Fibroblast of pulmonary artery (primary cell): ENCODE data around the gene ATP9B.

Experiments used
- DNase-seq: peaks from one replicate; pipeline ENCODE4 v3.0.0-alpha.2; 2010; ENCODE audit warnings: low read depth
- H3K4me3 ChIP-seq: replicated peaks from 2 replicates; pipeline ENCODE4 v1.5.1; 2011; ENCODE audit warnings: low read depth, mild to moderate bottlenecking, control low read depth, low read length, moderate library complexity
- CTCF ChIP-seq: IDR thresholded peaks from 2 replicates; pipeline ENCODE4 v1.5.1; 2011; ENCODE audit warnings: mild to moderate bottlenecking, control low read depth, low read length, inconsistent platforms; ENCODE audit errors: missing control alignments

ATP9B gene

GRCh38 chr18:79133724-79134123 lies 64.5 kb downstream of the ATP9B start:
- H3K4me3 ChIP-seq, result no peak overlapping the region
- no peak for DNase-seq
- TF ChIP-seq CTCF, result no peak

GRCh38 chr18:79135924-79136323 lies 66.7 kb downstream of the ATP9B start:
- no peak for DNase-seq
- no peak for TF ChIP-seq CTCF
- H3K4me3 ChIP-seq, result no peak overlapping the region

GRCh38 chr18:79136742-79137141 lies 67.5 kb downstream of the ATP9B start:
- no peak overlapping the region for H3K4me3 ChIP-seq
- DNase-seq, result no peak
- no peak for TF ChIP-seq CTCF

GRCh38 chr18:79139206-79139605 lies 70.0 kb downstream of the ATP9B start:
- no peak for TF ChIP-seq CTCF
- H3K4me3 ChIP-seq, result no peak overlapping the region
- DNase-seq, result no peak

GRCh38 chr18:79147014-79147413 lies 77.8 kb downstream of the ATP9B start:
- no peak for DNase-seq
- TF ChIP-seq CTCF, result no peak

GRCh38 chr18:79151191-79151590 lies 82.0 kb downstream of the ATP9B start:
- no peak overlapping the region for H3K4me3 ChIP-seq
- no peak for DNase-seq
- TF ChIP-seq CTCF, result no peak

More at GRCh38 chr18:79147014-79147413, 77.8 kb downstream of the ATP9B start:
- H3K4me3 ChIP-seq, result no peak overlapping the region

- no peak for TF ChIP-seq CTCF
- H3K4me3 ChIP-seq, result no peak overlapping the region
- no peak for DNase-seq
Measured at GRCh38 chr18:79156327-79156726, 87.1 kb downstream of the ATP9B start.
